Natural killer cell (primary cell): Measurements from ENCODE around the gene GPR137B. TPM values are rescaled to one million over a fixed set of nuclear protein-coding genes. Genes with fewer than 3 reads are reported as not detected.

Experiments used
- ATAC-seq, 3 donors: fragments of 150-1000 bp in 2 of 3; fragments of 200-7000 bp in 1 of 3; cut with Tn5 transposase; 1 replicate in 1 of 3; 2 replicates in 2 of 3; pipeline ENCODE4 v1.10.0; 2021; ENCODE audit warnings: mild to moderate bottlenecking in 2 of 3, moderate library complexity in 2 of 3
- DNase-seq, 2 donors: peaks; one replicate each; pipeline versions ENCODE4 v3.0.0 to v3.0.0-alpha.2; 2013 to 2021; ENCODE audit warnings: mixed read lengths in 1 of 2
- H3K27ac ChIP-seq: one replicate; pipeline ENCODE4 v1.5.1; 2013; ENCODE audit warnings: mild to moderate bottlenecking, low read length
- H3K27me3 ChIP-seq: one replicate; pipeline ENCODE4 v1.6.1; 2013; ENCODE audit warnings: low read length; ENCODE audit not compliant: control insufficient read depth, insufficient read depth
- H3K36me3 ChIP-seq: one replicate; pipeline ENCODE4 v1.6.1; 2013; ENCODE audit warnings: low read length; ENCODE audit not compliant: control insufficient read depth, insufficient read depth
- H3K4me1 ChIP-seq: one replicate; pipeline ENCODE4 v1.6.1; 2013; ENCODE audit warnings: low read length; ENCODE audit not compliant: control insufficient read depth, insufficient read depth
- H3K4me3 ChIP-seq: one replicate; pipeline ENCODE4 v1.5.1; 2013; ENCODE audit warnings: low read length
- H3K9me3 ChIP-seq: one replicate; pipeline ENCODE4 v1.6.1; 2013; ENCODE audit warnings: low read length; ENCODE audit not compliant: control insufficient read depth, insufficient read depth
- H3K27ac Mint-ChIP-seq, 2 donors: one replicate each; pipeline ENCODE4 v1.8.0; 2022; ENCODE audit warnings: mild to moderate bottlenecking in 2 of 2, mixed read lengths in 2 of 2, moderate library complexity in 1 of 2
- H3K27me3 Mint-ChIP-seq, 2 donors: one replicate each; pipeline ENCODE4 v1.8.0; 2022; ENCODE audit warnings: low read depth in 2 of 2, mixed read lengths in 2 of 2
- H3K36me3 Mint-ChIP-seq: one replicate; pipeline ENCODE4 v1.8.0; 2022; ENCODE audit warnings: mixed read lengths
- H3K4me1 Mint-ChIP-seq, 2 donors: one replicate each; pipeline ENCODE4 v1.8.0; 2022; ENCODE audit warnings: mixed read lengths in 2 of 2
- H3K4me3 Mint-ChIP-seq: one replicate; pipeline ENCODE4 v1.8.0; 2022; ENCODE audit warnings: mild to moderate bottlenecking, moderate library complexity, mixed read lengths
- H3K9me3 Mint-ChIP-seq, 2 donors: one replicate each; pipeline ENCODE4 v1.8.0; 2022; ENCODE audit warnings: mixed read lengths in 2 of 2
- CTCF ChIP-seq: fragments of 200-600 bp; IDR thresholded peaks from one replicate; pipeline ENCODE4 v1.8.0; 2022; ENCODE audit warnings: antibody characterized with exemption
- WGBS: methylation state at CpG from one replicate; pipeline ENCODE4 v1.1.7; 2013; ENCODE audit warnings: missing lambda C conversion rate; ENCODE audit not compliant: insufficient coverage; 5-methylcytosine and 5-hydroxymethylcytosine counted together
- intact Hi-C: fragments of 100-400 bp; cut with micrococcal nuclease; formaldehyde crosslinking; loops from one replicate; pipeline ENCODE4 v1.14.2; 2022
- total RNA-seq, 4 donors: library from RNA; stranded (reverse); fragments of 120-200 nt in 1 of 4; gene quantifications; one replicate each; pipeline versions ENCODE4 v1.2.3 to v1.2.4, GENCODE V29; 2013 to 2022

Gene GPR137B
- total RNA-seq, 3 donors from 2014 or later (not counting 1 experiment from before 2014, with no cell fraction given) = 13.3 to 13.8 (median 13.5) TPM

GRCh38 chr1:236147521-236148469 is 5.5 kb downstream of the GPR137B start:
- Histone ChIP-seq H3K9me3 (no peaks in the 10 kb centered on the region), H3K27me3 (no peaks in the 10 kb centered on the region), H3K4me1 (peaks cover 20% of the 10 kb centered on the region), H3K36me3 (no peaks in the 10 kb centered on the region), H3K4me3 (no peak overlapping the region), H3K27ac (no peak overlapping the region)
- TF ChIP-seq CTCF = no peak
- Mint-ChIP-seq H3K4me1 (peaks cover 37 to 79% of the 10 kb centered on the region in 2 donors), H3K36me3 (no peaks in the 10 kb centered on the region), H3K9me3 (no peaks in the 10 kb centered on the region), H3K27ac (no peak overlapping the region), H3K27me3 (peaks cover 0 to under 1% of the 10 kb centered on the region in 2 donors), H3K4me3 (no peak overlapping the region)
- 90% methylated on average over 17 of the region's 17 CpGs for WGBS
- ATAC-seq (no peak), DNase-seq (no peak)
- intact Hi-C loops = no loop called here

- Mint-ChIP-seq H3K4me3 (no peak overlapping the region), H3K27ac (no peak overlapping the region), H3K9me3 (no peaks in the 10 kb centered on the region), H3K4me1 (peaks cover 37 to 72% of the 10 kb centered on the region in 2 donors), H3K27me3 (no peaks in the 10 kb centered on the region), H3K36me3 (no peaks in the 10 kb centered on the region)
- DNase-seq (no peak), ATAC-seq (no peak)
- intact Hi-C loops = no loop called here
- 74% methylated on average over 8 of the region's 8 CpGs for WGBS
- Histone ChIP-seq H3K27ac (no peak overlapping the region), H3K27me3 (no peaks in the 10 kb centered on the region), H3K9me3 (no peaks in the 10 kb centered on the region), H3K4me1 (peaks cover 15% of the 10 kb centered on the region), H3K4me3 (no peak overlapping the region), H3K36me3 (no peaks in the 10 kb centered on the region)
- no peak for TF ChIP-seq CTCF
These were observed 6.1 kb downstream of the GPR137B start for GRCh38 chr1:236148470-236148845.

- DNase-seq = no peak
- no peaks in the 10 kb centered on the region for H3K36me3 Mint-ChIP-seq
- H3K4me3 Mint-ChIP-seq = no peak overlapping the region
- TF ChIP-seq CTCF = no peak
- H3K27ac Mint-ChIP-seq = no peak overlapping the region
- Histone ChIP-seq H3K4me1 (peaks cover 9% of the 10 kb centered on the region), H3K4me3 (no peak overlapping the region), H3K9me3 (no peaks in the 10 kb centered on the region), H3K36me3 (no peaks in the 10 kb centered on the region), H3K27me3 (no peaks in the 10 kb centered on the region), H3K27ac (no peak overlapping the region)
- H3K9me3 Mint-ChIP-seq = no peaks in the 10 kb centered on the region
- intact Hi-C loops = no loop called here
- no peaks in the 10 kb centered on the region for H3K27me3 Mint-ChIP-seq
- peaks cover 31 to 66% of the 10 kb centered on the region in 2 donors for H3K4me1 Mint-ChIP-seq
- ATAC-seq = no peak
- 94% methylated on average over 18 of the region's 18 CpGs for WGBS
These were observed 6.8 kb downstream of the GPR137B start for GRCh38 chr1:236149003-236149595.
